H9 (cell line): ENCODE data around the gene PGM1. TPM values are rescaled to one million over a fixed set of nuclear protein-coding genes. Genes with fewer than 3 reads are reported as not detected.

ENCODE experiments used
- DNase-seq: peaks from one replicate; pipeline ENCODE4 v3.0.0-alpha.2; 2017
- H2AFZ ChIP-seq: one replicate; pipeline ENCODE4 v1.6.1; 2013; ENCODE audit warnings: mild to moderate bottlenecking, low read length, control low read depth, moderate library complexity
- H2AK5ac ChIP-seq: 2 replicates; pipeline ENCODE4 v1.6.1; 2013; ENCODE audit warnings: low read length, control low read depth, mixed read lengths; ENCODE audit not compliant: insufficient read length
- H2BK120ac ChIP-seq: one replicate; pipeline ENCODE4 v1.6.1; 2013; ENCODE audit warnings: low read depth, mild to moderate bottlenecking, low read length, control low read depth, inconsistent platforms; ENCODE audit not compliant: poor library complexity, severe bottlenecking
- H2BK12ac ChIP-seq: 2 replicates; pipeline ENCODE4 v1.6.1; 2013; ENCODE audit warnings: low read length, control low read depth, mixed read lengths, low read depth; ENCODE audit not compliant: insufficient read length
- H2BK15ac ChIP-seq: 2 replicates; pipeline ENCODE4 v1.6.1; 2013; ENCODE audit warnings: low read depth, low read length, control low read depth
- H2BK20ac ChIP-seq: one replicate; pipeline ENCODE4 v1.6.1; 2013; ENCODE audit warnings: low read depth, mild to moderate bottlenecking, low read length, control low read depth, inconsistent platforms; ENCODE audit not compliant: poor library complexity, severe bottlenecking
- H2BK5ac ChIP-seq: 2 replicates; pipeline ENCODE4 v1.6.1; 2013; ENCODE audit warnings: low read length, control low read depth, mixed read lengths; ENCODE audit not compliant: insufficient read length
- H3K14ac ChIP-seq: 2 replicates; pipeline ENCODE4 v1.6.1; 2013; ENCODE audit warnings: low read length, control low read depth; ENCODE audit not compliant: insufficient read depth
- H3K18ac ChIP-seq: 2 replicates; pipeline ENCODE4 v1.6.1; 2013; ENCODE audit warnings: low read depth, mild to moderate bottlenecking, mixed read lengths, low read length, control low read depth; ENCODE audit not compliant: insufficient read length
- H3K23ac ChIP-seq: 2 replicates; pipeline ENCODE4 v1.6.1; 2013; ENCODE audit warnings: low read length, control low read depth, mixed read lengths, low read depth; ENCODE audit not compliant: insufficient read length
- H3K23me2 ChIP-seq: 2 replicates; pipeline ENCODE4 v1.6.1; 2013; ENCODE audit warnings: low read depth, mild to moderate bottlenecking, mixed read lengths, low read length, control low read depth; ENCODE audit not compliant: insufficient read length, poor library complexity, severe bottlenecking
- H3K27ac ChIP-seq: 2 replicates; pipeline ENCODE4 v1.5.1; 2013; ENCODE audit warnings: low read length, control low read depth, mixed read lengths, low read depth; ENCODE audit not compliant: insufficient read length
- H3K27me3 ChIP-seq: 2 replicates; pipeline ENCODE4 v1.6.1; 2013; ENCODE audit warnings: low read length, control low read depth, inconsistent platforms; ENCODE audit not compliant: insufficient read depth
- H3K4ac ChIP-seq: 2 replicates; pipeline ENCODE4 v1.6.1; 2013; ENCODE audit warnings: low read depth, mild to moderate bottlenecking, control low read depth, inconsistent platforms, low read length, moderate library complexity
- H3K4me1 ChIP-seq: 2 replicates; pipeline ENCODE4 v1.6.1; 2013; ENCODE audit warnings: low read length, control low read depth, inconsistent platforms; ENCODE audit not compliant: insufficient read depth
- H3K4me2 ChIP-seq: 2 replicates; pipeline ENCODE4 v1.6.1; 2013; ENCODE audit warnings: low read length, control low read depth, mixed read lengths; ENCODE audit not compliant: insufficient read length, insufficient read depth
- H3K56ac ChIP-seq: 2 replicates; pipeline ENCODE4 v1.6.1; 2013; ENCODE audit warnings: low read depth, mild to moderate bottlenecking, mixed read lengths, low read length, control low read depth; ENCODE audit not compliant: insufficient read length
- H3K79me1 ChIP-seq: 2 replicates; pipeline ENCODE4 v1.6.1; 2013; ENCODE audit warnings: low read depth, mild to moderate bottlenecking, moderate library complexity, low read length, control low read depth, inconsistent platforms; ENCODE audit not compliant: insufficient read depth, poor library complexity, severe bottlenecking
- H3K79me2 ChIP-seq: 2 replicates; pipeline ENCODE4 v1.6.1; 2013; ENCODE audit warnings: low read length, control low read depth, inconsistent platforms; ENCODE audit not compliant: insufficient read depth
- H3K9ac ChIP-seq: 2 replicates; pipeline ENCODE4 v1.6.1; 2013; ENCODE audit warnings: low read length, control low read depth, mixed read lengths; ENCODE audit not compliant: insufficient read length; ENCODE audit errors: extremely low read depth
- H3K9me3 ChIP-seq: one replicate; pipeline ENCODE4 v1.6.1; 2013; ENCODE audit warnings: low read depth, low read length, inconsistent platforms; ENCODE audit not compliant: control insufficient read depth
- H3T11ph ChIP-seq: one replicate; pipeline ENCODE4 v1.6.1; 2013; ENCODE audit warnings: mild to moderate bottlenecking, low read length, control low read depth, inconsistent platforms
- H4K20me1 ChIP-seq: one replicate; pipeline ENCODE4 v1.6.1; 2013; ENCODE audit not compliant: control insufficient read depth, insufficient read length, insufficient read depth
- H4K5ac ChIP-seq: 2 replicates; pipeline ENCODE4 v1.6.1; 2013; ENCODE audit warnings: low read depth, mild to moderate bottlenecking, mixed read lengths, low read length, control low read depth; ENCODE audit not compliant: insufficient read length
- H4K8ac ChIP-seq: replicated peaks from 2 replicates; pipeline ENCODE4 v1.6.1; 2013; ENCODE audit warnings: low read length, control low read depth, mixed read lengths, low read depth; ENCODE audit not compliant: insufficient read length
- H4K91ac ChIP-seq: 2 replicates; pipeline ENCODE4 v1.6.1; 2013; ENCODE audit warnings: low read depth, mild to moderate bottlenecking, moderate library complexity, mixed read lengths, low read length, control low read depth; ENCODE audit not compliant: insufficient read length
- H3K27ac Mint-ChIP-seq, 3 experiments: 2 replicates in 2 of 3; 3 replicates in 1 of 3; pipeline ENCODE4 v1.8.0; 2020 to 2021; ENCODE audit warnings: mixed read lengths in 3 of 3, mild to moderate bottlenecking in 1 of 3, moderate library complexity in 1 of 3
- H3K27me3 Mint-ChIP-seq: 2 replicates; pipeline ENCODE4 v1.8.0; 2021; ENCODE audit warnings: low read depth, mild to moderate bottlenecking, moderate library complexity, mixed read lengths
- H3K36me3 Mint-ChIP-seq, 3 experiments: 2 replicates in 2 of 3; 3 replicates in 1 of 3; pipeline ENCODE4 v1.8.0; 2020 to 2021; ENCODE audit warnings: low read depth in 3 of 3, mixed read lengths in 3 of 3; ENCODE audit not compliant: insufficient read depth in 1 of 3
- H3K4me1 Mint-ChIP-seq, 2 experiments: 2 replicates each; pipeline ENCODE4 v1.8.0; 2020; ENCODE audit warnings: mixed read lengths in 2 of 2
- H3K4me3 Mint-ChIP-seq, 2 experiments: 2 replicates in 1 of 2; 3 replicates in 1 of 2; pipeline ENCODE4 v1.8.0; 2020 to 2021; ENCODE audit warnings: mild to moderate bottlenecking in 2 of 2, mixed read lengths in 2 of 2, moderate library complexity in 1 of 2
- H3K9me3 Mint-ChIP-seq, 2 experiments: 2 replicates in 1 of 2; 3 replicates in 1 of 2; pipeline ENCODE4 v1.8.0; 2020; ENCODE audit warnings: mild to moderate bottlenecking in 2 of 2, mixed read lengths in 2 of 2, moderate library complexity in 1 of 2
- WGBS: extraction: QIAGEN DNeasy Blood & Tissue Kit; methylation state at CpG from one replicate; pipeline ENCODE4 v1.1.7; 2013; ENCODE audit warnings: missing lambda C conversion rate, low lambda C conversion rate, mixed read lengths; ENCODE audit not compliant: insufficient read length; ENCODE audit errors: extremely low coverage; 5-methylcytosine and 5-hydroxymethylcytosine counted together
- total RNA-seq: library from RNA; stranded (reverse); gene quantifications from 2 replicates; pipeline ENCODE4 v1.2.1, GENCODE V29; 2021
- TF ChIP-seq, protein P1 (sequence below): fragments of 200-600 bp; sonication (generic); conservative IDR thresholded peaks from 3 replicates; pipeline ENCODE4 v1.8.0; 2021; ENCODE audit warnings: antibody characterized with exemption, mild to moderate bottlenecking

The PGM1 gene
- total RNA-seq, 1 experiment from 2014 or later, result 56.4 TPM

DNA sequence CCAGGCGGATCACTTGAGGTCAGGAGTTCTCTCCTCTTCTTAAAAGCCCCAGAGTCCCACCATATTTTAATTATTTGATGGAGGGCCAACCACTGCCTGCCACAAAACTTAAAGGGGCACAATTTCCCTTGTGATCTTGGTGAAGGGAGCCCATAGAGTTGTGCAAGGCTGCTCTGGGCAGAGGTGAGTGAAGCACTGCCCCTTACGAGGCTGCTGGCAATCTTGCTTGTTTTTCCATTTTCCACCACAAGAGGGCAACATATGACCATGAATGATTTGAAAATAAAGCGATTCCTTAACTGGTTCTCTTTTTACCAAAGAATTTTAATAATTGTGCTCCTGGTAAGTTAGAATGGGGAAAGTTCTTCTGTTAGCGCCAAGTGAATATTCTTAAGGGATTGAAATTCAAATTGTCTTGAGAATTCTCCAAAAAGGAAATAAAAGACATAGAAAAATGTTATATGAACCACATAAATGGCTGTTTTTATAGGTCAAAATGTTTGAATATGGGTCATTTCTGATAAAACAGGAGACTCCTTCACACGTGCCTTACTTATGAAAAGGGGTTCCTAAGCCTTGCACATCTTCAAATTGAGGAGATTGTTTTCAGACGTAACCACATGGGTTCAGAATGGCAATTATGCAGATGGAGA lies 22.7 kb downstream of the PGM1 start:
- peaks cover 29 to 34% of the 10 kb centered on the region in 2 experiments for H3K4me1 Mint-ChIP-seq
- Histone ChIP-seq H3K79me1 (no peaks in the 10 kb centered on the region), H2BK15ac (no peak overlapping the region), H3K56ac (no peak overlapping the region), H3K18ac (no peak overlapping the region), H3K9me3 (no peaks in the 10 kb centered on the region), H2AFZ (no peak overlapping the region), H3K4me1 (peaks cover 10% of the 10 kb centered on the region), H2BK5ac (no peak overlapping the region), H4K91ac (no peak overlapping the region), H3K9ac (no peak overlapping the region), H3K23ac (no peak overlapping the region), H3K23me2 (no peaks in the 10 kb centered on the region), H3K79me2 (no peaks in the 10 kb centered on the region), H2AK5ac (no peak overlapping the region), H3K27me3 (no peaks in the 10 kb centered on the region; the same call in 1 of the 2 replicates), H4K8ac (no peak overlapping the region), H3T11ph (no peak overlapping the region), H3K4me2 (no peak overlapping the region), H3K27ac (no peak overlapping the region), H3K14ac (no peak overlapping the region), H4K5ac (no peak overlapping the region), H3K4ac (no peak overlapping the region), H4K20me1 (no peaks in the 10 kb centered on the region), H2BK12ac (no peak overlapping the region), H2BK120ac (no peak overlapping the region), H2BK20ac (no peak overlapping the region)
- no CpG with 5 or more reads among the region's 6 CpGs for WGBS
- no peaks in the 10 kb centered on the region for H3K9me3 Mint-ChIP-seq
- H3K4me3 Mint-ChIP-seq, result no peak overlapping the region
- TF ChIP-seq, protein P1, sequence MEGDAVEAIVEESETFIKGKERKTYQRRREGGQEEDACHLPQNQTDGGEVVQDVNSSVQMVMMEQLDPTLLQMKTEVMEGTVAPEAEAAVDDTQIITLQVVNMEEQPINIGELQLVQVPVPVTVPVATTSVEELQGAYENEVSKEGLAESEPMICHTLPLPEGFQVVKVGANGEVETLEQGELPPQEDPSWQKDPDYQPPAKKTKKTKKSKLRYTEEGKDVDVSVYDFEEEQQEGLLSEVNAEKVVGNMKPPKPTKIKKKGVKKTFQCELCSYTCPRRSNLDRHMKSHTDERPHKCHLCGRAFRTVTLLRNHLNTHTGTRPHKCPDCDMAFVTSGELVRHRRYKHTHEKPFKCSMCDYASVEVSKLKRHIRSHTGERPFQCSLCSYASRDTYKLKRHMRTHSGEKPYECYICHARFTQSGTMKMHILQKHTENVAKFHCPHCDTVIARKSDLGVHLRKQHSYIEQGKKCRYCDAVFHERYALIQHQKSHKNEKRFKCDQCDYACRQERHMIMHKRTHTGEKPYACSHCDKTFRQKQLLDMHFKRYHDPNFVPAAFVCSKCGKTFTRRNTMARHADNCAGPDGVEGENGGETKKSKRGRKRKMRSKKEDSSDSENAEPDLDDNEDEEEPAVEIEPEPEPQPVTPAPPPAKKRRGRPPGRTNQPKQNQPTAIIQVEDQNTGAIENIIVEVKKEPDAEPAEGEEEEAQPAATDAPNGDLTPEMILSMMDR, result peak; percentile 90
- no peak overlapping the region for H3K27ac Mint-ChIP-seq
- H3K27me3 Mint-ChIP-seq, result no peaks in the 10 kb centered on the region; the same call in 1 of the 2 replicates
- peak; percentile 57 for DNase-seq
- H3K36me3 Mint-ChIP-seq, result no peaks in the 10 kb centered on the region; a peak in 1 of 7 replicates
